Measurements from ENCODE around the gene DUS1L.
"Not testable (repeated sequence)": the region's sequence is repeated elsewhere in the genome, so short reads cannot be mapped to it uniquely, and the experiment has no call there.

DUS1L gene

DNA sequence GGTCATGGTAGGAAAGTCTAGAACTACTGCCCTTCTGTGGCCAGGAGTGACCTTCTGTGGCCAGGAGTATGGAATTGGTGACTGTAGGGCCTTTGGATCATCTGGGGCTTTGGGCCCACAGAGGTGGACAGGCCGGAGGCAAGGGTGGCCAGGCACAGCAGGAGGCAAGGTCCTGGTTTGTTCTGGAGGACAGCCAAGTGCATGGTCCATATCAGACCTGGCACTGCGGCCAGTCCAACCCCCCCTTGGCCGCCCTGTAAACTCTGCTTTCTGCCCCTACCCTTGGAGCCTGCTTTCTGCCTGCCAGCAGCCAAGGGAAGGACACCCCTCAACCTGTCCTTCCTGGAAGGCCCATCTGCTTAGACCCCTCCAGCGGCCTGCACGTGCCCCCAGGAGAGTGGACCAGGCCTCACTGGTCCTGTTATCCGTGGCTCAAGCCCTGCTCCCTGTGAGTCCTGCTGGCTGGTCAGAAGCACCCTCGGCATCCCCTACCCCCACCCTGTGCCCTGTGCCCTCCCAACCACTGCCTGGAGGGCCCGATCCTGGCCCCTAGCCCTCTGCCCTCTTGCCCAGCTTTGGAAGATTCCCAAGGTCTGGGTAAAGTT, 25.8 kb downstream of the DUS1L start:
- no peak for DNase-seq (ENCODE audit: low read depth in 2 of 2)

DNA sequence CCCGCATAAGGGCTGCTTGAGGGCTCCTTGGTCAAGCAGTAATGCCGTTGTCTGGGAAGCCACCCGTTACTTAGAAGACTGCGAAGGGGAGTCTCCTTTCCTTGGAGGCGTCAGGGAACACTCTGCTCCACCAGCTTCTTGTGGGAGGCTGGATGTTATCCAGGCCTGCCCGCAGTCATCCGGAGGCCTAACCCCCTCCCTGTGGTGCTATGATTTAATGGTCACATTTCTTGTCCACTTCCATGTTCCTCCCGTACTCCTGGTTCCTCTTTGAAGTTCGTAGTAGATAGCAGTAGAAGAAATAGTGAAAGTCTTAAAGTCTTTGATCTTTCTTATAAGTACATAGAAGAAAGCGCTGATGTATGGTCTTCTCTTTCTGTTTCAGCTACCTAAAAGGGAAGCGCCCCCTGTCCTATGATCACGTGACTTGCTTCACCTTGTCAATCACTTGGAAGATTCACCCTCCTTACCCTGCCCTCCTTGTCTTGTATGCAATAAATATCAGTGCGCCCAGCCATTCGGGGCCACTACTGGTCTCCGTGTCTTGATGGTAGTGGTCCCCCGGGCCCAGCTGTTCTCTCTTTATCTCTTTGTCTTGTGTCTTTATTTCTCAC, 26.7 kb downstream of the DUS1L start:
- not testable (repeated sequence) for DNase-seq (ENCODE audit: low read depth in 2 of 2)

DNA sequence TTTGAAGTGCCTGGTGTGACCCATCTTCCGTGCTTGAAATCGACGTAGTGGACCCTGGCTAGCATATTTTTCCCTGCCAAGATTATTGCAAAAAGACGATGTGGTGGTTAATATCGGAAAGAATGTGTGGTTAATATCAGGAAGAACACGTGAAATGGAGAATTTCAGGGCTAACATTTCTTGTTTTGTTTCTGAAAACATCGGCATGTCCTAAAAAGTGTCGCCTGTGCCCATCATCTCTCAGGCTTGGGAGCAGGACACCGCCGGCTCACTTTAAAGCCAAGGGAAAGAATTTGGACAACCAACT, 27.8 kb downstream of the DUS1L start:
- DNase-seq (ENCODE audit: low read depth in 2 of 2), result no peak

DNA sequence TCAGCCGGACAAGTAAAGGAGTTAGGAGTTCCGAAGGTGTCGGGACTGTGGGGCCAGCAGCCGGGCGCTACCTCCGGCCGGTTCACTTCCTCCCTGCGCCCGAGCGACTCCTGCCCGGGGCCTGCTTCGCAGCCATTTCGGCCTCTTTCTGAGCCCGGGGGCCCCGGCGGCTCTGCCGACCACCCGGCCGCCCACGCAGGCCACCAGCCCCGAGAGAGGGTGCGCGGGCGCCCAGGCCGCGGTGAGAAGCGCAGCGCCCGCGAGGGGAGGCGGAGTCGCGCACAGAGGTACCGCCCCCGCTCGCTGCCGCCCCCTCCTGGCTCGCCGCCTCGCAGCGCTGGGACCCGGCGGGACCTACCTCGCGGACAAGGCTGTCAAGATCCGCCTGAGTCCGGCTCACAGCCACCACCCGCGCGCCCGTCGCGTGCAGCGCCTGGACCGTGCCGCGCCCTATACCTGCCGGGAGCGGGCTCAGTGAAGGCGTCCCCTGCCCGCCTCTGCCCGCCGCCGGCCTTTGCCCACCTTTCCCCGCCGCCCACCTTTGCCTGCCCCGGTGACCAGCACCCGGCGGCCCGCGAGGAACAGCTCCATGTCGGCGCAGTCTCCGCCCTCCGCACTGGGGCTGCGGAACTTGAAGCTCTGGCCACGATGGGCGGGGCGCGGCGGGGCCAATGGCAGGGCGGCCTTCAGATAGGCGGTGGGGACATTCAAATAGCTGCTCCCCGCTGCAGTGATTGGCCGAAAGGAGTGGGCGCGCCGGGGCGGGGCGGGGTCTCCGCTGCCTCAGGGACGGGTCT, 28.3 kb downstream of the DUS1L start, which contains the start of gene DCXR:
Gene DCXR (minus strand): TSS at position 606 of the 797 bp plus-strand sequence. CDS start 15 bp downstream, at position 591.
- DNase-seq (ENCODE audit: low read depth in 2 of 2), result peak; percentile 82 to 87

DNA sequence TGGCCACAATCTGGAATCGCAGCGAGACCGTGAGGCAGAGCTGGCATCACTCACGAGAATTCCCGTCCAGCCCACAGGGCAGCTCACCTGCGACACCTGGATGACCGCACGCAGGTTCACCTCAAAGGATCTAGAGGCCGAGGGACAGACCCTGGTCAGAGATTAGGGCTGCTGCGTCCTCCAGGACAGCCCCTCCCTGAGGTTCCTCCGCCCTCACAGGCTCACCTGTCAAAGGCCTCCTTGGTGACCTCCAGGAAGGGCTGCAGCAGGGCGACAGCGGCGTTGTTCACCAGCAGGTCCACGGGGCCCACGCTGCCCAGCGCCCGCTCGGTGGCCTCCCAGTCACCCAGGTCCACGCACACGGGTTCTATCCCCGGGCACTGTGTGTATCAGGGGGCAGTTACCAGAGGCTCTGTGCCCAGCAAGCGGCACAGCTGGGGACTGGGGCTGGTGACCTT, 28.9 kb downstream of the DUS1L start:
- DNase-seq (ENCODE audit: low read depth in 2 of 2), result no peak

DNA sequence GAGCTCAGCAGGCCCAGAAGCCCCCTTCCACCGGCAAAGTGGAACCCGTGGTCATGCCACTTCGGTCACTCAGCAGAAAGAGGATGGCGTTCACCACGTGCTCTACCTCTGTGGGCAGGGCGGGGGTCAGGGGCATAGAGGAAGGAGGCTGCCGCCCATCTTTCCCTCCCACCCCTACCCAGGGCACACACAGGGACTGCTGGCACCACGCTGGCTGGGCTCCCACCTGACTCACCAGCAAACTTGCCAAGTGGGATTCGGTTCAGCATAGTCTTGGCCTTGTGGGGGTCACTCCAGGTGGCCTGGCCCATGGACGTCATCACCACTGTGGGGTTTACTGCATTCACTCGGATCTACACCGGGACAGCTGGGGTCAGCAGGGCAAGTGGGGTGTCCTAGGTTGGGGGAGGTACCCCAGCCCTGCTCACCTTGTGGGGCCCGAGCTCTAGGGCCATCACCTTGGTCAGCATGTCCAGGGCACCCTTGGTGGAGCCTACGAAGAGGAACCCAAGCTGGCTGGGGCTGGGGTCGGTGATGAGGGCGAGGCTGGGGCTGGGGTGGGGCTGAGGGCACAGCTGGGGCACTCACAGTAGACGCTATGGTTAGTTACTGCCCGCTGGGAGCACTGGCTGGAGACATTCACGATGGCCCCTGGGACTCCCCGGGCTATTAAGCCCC, 29.5 kb downstream of the DUS1L start:
- no peak for DNase-seq (ENCODE audit: low read depth in 2 of 2)

DNA sequence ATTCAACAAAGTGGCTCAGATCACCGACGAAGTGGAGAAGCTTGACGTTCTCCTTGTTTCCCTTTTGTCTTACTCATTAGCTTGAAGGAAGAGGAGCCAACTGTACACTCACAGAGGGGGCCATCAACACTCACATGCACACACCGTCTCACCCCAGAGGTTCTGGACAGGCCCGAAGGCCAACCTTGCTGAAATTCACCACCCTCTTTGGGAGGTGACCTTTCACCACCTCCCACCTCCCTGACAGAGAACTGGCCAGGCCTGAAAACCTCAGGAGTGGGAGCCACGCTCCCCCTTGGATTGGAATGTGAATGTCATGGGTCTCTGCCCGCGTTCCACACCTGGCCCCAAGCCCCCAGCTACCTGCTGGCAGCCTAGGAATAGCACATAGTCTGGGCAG, 30.1 kb downstream of the DUS1L start:
- DNase-seq (ENCODE audit: low read depth in 2 of 2), result no peak

DNA sequence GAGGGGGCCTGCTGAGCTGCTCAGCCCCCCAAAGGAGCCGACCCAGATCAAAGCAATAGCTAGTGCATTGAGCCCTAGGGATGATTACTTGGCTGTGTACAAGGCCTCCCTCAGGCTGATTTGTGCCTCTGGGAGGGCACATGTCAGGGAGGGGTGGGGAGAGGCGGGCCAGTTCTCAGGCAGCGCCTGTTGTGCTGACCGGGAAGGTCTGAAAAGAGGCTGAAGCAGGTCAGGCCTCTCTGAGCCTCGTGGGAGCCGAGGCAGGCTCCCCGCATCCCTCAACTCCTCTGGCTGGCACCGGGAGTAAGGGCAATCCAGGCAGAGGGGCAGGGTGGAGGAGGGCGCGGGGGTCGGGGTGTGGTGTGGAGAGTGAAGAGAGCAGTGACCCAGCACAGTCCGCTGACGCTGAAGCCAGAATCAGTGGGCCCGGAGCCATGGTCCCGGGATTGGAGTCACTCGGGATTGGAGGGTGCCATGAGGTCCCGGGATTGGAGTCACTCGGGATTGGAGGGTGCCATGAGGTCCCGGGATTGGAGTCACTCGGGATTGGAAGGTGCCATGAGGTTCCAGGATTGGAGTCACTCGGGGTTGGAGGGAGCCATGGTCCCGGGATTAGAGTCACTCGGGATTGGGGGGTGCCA, 31.1 kb downstream of the DUS1L start:
- DNase-seq (ENCODE audit: low read depth in 2 of 2), result no peak

DNA sequence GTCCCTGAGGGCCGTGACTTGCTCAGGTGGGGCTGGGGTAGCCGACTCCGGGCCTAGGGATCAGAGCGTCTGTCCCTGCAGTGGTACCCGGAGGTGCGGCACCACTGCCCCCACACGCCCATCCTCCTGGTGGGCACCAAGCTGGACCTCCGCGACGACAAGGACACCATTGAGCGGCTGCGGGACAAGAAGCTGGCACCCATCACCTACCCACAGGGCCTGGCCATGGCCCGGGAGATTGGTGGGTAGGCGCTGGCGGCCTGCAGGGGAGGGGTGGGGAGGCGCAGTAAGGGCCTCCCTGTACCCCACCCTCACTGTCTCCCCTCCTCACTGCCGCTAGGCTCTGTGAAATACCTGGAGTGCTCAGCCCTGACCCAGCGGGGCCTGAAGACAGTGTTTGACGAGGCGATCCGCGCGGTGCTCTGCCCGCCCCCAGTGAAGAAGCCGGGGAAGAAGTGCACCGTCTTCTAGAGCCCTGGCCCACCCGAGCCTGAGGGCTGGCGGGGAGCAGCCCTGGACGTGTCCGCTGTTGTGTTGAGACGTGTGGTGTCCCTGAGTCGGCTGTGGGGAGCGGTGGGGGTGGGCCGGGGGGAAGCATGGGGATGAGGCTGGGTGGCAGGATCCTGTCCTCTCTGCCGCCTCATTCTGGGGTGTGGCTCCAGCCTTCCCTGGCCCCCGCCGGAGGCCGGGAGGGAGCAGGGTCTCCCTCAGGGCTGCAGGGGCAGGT, 32.1 kb downstream of the DUS1L start:
- DNase-seq (ENCODE audit: low read depth in 2 of 2), result no peak

DNA sequence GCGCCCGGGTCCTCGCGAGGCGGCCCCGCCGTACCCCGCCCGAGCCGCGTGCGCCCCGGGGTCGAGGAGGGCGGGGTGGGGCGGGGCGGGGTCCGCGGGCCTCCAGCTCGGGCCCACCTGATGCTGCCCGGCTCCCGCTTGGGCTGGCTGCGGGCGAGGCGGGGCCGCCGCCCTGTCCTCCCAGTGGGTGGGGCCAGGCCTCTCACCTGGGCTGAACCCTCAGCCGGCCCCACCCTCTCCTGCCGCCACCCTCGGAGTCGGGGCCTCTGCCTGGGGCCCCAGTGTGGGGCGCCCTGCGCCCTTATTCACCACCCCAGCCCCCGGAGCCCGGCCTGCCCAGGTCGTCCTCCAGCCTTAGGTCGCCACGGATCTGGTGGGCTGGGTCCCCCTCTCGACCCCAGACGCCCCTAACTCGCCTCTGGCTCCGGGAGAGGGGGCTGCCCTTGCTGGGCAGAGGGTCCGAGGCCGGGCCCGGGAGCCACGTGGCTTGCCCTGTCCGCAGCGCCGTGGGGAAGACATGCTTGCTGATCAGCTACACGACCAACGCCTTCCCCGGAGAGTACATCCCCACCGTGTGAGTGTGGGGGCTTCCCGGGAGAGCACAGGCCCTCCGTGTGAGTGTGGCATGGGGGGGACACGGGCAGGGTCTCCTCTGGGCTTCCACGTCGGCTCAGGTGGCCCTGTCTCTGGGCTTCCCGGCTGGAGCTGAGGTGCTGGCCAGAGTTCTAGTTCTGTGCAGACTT, 33.5 kb downstream of the DUS1L start:
- DNase-seq (ENCODE audit: low read depth in 2 of 2), result no peak

DNA sequence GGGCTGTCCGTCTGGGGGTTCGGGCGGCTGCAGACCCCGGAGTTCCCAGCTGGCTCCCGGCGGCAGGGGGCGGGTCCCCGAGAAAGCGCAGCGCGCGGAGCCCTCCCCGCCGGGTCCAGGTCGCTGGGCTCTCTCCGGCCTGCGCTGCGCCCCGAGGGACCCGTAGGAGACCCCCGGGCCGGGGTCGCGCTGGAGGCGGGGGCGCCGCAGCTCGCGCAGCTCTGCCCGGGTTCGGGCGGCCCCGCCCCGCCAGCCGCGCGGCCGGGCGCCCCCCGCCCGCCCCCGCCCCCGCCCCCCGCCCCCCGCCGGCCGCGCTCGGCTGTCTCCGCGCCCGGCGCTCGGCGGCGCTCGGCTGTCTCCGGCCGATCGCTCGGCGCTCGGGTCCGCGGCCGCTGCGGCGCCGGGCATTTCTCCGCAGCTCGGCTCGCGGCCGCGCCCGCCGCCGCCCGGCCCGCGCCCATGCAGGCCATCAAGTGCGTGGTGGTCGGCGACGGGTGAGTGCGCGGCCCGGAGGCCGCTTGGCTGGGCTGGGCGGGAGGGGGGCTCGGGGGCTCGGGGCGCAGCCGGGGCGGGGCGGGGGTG, 34.2 kb downstream of the DUS1L start, which contains the start of gene RAC3:
Gene RAC3 (plus strand): TSS at position 376 of the 582 bp plus-strand sequence. CDS start 84 bp downstream, at position 460.
- DNase-seq (ENCODE audit: low read depth in 2 of 2), result no peak

DNA sequence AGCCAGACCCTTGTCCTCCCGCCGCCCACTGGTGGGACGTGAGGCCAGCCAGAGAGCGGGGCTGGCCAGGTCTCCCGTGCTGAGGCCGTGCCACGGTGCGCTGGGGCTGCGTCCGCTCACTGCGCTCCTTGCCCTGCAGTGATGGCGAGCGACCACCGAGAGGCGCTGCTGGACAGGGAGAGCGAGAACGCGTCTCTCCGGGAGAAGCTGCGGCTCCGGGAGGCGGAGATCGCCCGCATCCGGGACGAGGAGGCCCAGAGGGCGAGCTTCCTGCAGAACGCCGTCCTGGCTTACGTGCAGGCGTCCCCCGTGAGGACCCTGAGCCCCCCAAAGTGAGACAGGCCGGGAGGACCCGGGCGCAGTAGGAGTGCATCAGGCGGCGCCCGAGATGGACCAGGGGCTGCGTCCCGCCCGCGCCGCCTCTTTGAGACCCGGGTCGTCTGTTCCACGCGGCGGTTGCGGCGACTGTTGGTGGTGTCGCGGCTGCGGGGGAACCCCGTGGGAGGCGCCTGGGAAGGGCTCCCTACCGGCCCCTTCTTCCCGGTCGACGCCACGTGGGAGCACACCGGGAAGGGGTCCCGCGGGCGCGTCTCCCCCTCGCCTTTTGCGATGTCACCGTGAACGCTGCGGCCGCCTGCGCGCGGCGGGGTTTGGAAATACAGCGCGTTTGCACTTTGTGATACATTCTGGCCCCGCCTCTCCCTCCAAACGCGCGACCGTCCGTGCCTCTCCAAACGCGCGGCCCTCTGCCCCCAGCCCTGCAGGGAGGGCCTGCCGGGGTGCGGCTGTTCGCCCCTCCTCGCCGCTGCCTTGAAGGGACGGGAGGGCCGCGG, 34.9 kb downstream of the DUS1L start:
- peak; percentile 43 to 55 for DNase-seq (ENCODE audit: low read depth in 2 of 2)

DNA sequence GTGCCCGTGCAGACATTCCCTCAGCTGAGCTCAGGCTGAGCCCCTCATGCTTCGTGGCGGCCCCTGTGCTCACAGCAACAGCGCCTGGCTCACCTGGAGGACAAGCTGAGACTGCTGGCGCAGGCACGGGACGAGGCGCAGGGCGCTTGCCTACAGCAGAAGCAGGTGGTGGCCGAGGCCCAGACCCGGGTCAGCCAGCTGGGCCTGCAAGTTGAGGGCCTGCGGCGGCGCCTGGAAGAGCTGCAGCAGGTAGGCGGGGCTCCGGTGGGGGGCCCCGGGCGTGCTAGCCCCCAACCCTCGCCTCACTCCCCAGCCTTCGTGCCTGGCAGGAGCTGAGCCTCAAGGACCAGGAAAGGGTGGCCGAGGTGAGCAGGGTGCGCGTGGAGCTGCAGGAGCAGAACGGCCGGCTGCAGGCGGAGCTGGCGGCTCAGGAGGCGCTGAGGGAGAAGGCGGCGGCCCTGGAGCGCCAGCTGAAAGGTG, 35.6 kb downstream of the DUS1L start:
- DNase-seq (ENCODE audit: low read depth in 2 of 2), result no peak

DNA sequence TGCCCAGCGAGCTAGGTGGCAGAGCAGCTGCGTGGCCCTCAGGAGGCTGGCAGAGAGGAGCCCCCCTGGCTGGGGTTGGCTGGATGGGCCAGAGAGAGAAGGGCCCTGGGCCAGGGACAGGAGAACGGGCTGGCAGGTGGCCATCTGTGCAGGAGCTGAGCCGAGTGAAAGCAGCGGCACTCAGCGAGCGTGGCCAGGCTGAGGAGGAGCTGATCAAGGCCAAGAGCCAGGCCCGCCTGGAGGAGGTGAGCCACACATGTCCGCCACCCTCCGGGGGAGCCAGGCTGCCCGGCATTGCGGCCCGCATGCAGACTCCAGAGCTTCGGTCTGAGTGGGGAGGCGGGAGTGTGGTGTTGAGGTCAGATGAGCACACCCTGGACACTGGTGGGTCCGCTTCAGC, 36.2 kb downstream of the DUS1L start:
- DNase-seq (ENCODE audit: low read depth in 2 of 2), result no peak

DNA sequence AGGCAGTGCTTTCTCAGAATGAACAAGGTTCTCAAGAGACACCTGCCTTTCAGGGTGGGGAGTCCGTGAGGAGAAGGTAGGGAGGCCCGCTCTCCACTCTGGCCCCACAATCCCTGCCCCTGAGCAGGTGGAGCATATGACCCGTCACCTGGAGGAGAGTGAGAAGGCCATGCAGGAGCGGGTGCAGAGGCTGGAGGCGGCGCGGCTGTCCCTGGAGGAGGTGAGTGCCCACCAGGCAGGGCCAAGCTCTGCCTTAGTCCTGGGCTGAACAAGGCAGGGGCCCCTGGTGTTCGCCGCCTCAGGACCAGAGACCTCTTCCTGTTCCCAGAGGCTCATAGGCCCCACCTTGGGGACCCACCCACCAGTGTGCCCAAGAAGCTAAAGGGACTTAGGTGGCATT, 36.6 kb downstream of the DUS1L start:
- no peak for DNase-seq (ENCODE audit: low read depth in 2 of 2)

DNA sequence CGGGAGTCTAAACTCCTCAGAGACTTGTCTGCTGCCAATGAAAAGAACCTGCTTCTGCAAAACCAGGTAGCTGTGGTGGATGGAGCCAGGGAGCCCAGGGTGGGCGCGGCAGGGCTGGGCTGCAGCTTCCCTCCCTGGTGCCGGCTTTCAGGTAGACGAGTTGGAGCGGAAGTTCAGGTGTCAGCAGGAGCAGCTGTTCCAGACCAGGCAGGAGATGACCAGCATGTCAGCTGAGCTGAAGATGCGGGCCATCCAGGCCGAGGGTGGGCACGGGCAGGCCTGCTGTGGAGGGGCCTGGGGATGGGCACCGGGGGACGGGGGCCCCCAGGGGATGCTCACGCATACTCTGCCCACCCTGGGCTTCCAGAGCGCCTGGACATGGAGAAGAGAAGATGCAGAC, 37.4 kb downstream of the DUS1L start:
- no peak for DNase-seq (ENCODE audit: low read depth in 2 of 2)

DNA sequence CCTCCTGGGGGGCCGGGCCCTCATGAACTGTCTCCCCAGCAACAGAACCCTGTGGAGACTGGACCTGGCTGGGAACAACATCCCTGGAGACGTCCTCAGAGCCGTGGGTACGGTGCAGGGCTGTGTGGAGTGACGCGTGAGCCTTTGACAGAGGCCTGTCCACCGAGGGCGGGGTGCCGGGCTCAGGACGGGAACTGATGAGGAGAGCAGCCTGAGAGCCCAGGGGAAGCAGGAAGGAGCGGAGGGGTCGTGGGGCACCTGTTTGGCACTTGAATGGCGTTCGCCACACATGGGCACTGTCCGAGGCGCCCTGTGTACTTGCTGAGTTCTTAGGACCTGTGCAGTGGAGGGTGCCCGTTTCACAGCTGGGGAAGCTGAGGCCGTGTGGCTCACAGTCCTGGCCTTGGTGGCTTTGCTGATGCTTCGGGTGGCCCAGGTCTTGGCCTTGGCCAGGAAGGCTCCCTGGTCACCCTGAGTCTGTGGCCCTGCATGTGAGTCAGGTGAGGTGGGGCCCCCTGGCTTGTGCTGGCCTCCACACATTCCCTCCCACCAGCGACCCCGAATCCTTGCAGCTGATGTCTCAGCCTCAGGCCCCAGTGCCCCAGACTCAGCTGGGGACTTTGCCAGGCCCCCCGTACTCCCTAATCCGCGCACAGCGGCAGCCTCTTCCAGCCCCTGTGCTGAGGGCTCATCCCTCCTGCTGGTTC, 40.0 kb downstream of the DUS1L start:
- DNase-seq (ENCODE audit: low read depth in 2 of 2), result no peak

DNA sequence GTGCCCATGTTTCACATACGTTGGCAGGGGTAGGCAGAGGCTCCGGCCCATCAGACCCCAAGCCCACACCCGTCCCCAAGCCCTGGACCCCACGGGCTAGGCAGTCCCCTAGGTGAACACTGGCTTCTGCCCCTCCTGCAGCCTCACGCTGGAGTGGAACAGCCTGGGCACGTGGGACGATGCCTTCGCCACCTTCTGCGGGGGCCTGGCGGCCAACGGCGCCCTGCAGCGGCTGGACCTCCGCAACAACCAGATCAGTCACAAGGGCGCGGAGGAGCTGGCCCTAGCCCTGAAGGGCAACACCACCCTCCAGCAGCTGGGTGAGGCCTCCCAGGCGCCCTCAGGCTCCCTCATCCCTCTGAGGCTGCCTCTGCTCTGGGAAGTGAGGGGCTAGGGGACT, 40.7 kb downstream of the DUS1L start:
- no peak for DNase-seq (ENCODE audit: low read depth in 2 of 2)

Measured in stimulated activated CD8-positive, alpha-beta memory T cell treated with anti-CD3 and anti-CD28 coated beads, Interleukin-15, amount 100 ng/mL, for 4 hours (primary cell).